ENCODE data around the gene LEKR1.
"Not testable (repeated sequence)": the region's sequence is repeated elsewhere in the genome, so short reads cannot be mapped to it uniquely, and the experiment has no call there.

Gene LEKR1

GRCh38 chr3:156939315-156939714 lies 113.2 kb downstream of the LEKR1 start:
- no peaks in the 10 kb centered on the region for H3K9me3 Mint-ChIP-seq (ENCODE audit: low read depth)
- H3K4me1 Mint-ChIP-seq (ENCODE audit: low read depth) = no peaks in the 10 kb centered on the region
- H3K4me3 Mint-ChIP-seq = no peak overlapping the region
- H3K36me3 Mint-ChIP-seq = no peaks in the 10 kb centered on the region
- H3K27ac Mint-ChIP-seq = no peak overlapping the region
- peaks cover 6% of the 10 kb centered on the region for H3K27me3 Mint-ChIP-seq

DNA sequence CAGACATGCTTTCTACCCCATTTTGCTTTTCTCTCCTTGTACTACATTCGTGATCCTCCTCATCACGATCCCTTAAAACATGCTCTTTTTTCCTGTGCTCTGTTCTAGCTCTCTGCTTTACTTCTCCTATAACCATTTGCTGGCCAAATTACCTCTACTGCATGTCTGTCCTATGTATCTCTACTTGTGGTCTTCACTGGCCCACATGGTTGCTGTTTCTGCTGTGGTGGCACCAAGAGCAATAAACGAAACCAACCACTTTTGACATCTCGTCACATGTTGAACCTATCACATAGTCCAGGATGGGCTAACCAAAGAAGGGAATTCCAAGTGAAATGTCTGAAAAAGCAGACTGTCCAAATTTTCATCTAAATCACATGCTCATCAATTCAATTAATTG lies 115.2 kb downstream of the LEKR1 start:
- Mint-ChIP-seq H3K9me3 (ENCODE audit: low read depth) (no peaks in the 10 kb centered on the region), H3K36me3 (no peaks in the 10 kb centered on the region), H3K27ac (no peak overlapping the region), H3K27me3 (peaks cover 6% of the 10 kb centered on the region), H3K4me3 (no peak overlapping the region), H3K4me1 (ENCODE audit: low read depth) (no peaks in the 10 kb centered on the region)

GRCh38 chr3:156948402-156949210 lies 122.5 kb downstream of the LEKR1 start:
- Mint-ChIP-seq H3K4me3 (no peak overlapping the region), H3K9me3 (ENCODE audit: low read depth) (no peaks in the 10 kb centered on the region), H3K27me3 (no peaks in the 10 kb centered on the region), H3K4me1 (ENCODE audit: low read depth) (no peaks in the 10 kb centered on the region), H3K27ac (no peak overlapping the region), H3K36me3 (no peaks in the 10 kb centered on the region)

DNA sequence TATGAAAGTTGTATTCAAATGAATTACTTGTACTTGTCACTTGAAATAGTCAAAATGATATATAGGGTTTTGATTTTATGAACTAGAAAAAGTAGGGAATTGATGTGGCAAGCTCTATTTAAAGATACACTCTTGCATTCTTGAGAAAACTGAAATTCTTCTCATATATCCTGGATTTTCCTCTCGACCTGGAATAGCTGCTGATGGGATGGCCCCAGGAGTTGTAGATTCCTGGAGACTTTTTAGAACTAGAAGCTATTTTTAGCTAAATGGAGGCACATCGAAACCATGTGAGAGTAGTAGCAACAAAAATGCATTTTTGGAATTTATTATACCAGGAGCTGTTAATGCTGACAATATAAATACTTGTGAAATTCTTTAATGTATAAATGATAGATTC lies 125.9 kb downstream of the LEKR1 start:
- Mint-ChIP-seq H3K36me3 (no peaks in the 10 kb centered on the region), H3K27ac (no peak overlapping the region), H3K4me1 (ENCODE audit: low read depth) (no peaks in the 10 kb centered on the region), H3K4me3 (no peak overlapping the region), H3K27me3 (no peaks in the 10 kb centered on the region), H3K9me3 (ENCODE audit: low read depth) (no peaks in the 10 kb centered on the region)

GRCh38 chr3:156957715-156958114 lies 131.6 kb downstream of the LEKR1 start:
- no peaks in the 10 kb centered on the region for H3K27me3 Mint-ChIP-seq
- no peaks in the 10 kb centered on the region for H3K36me3 Mint-ChIP-seq
- no peak overlapping the region for H3K27ac Mint-ChIP-seq
- no peaks in the 10 kb centered on the region for H3K4me1 Mint-ChIP-seq (ENCODE audit: low read depth)
- no peaks in the 10 kb centered on the region for H3K9me3 Mint-ChIP-seq (ENCODE audit: low read depth)
- H3K4me3 Mint-ChIP-seq = no peak overlapping the region

DNA sequence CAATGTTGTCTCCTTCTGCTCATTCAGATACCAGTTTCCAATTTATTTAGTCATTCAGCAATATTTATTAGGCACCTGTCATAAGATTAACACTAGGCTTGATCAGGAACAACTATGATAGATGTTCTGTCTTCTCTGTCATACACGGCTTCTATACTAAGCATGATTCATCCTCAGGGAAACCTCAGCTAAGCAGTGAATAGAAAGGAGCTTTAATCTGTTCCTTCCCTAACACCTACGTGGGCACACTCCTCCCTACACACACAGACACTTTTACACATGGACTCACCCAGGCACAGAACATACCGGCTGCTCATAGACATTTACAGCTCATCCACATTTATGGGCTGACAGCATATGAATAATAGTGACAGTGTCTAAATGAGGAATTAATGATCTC lies 136.9 kb downstream of the LEKR1 start:
- H3K4me3 Mint-ChIP-seq = no peak overlapping the region
- no peak overlapping the region for H3K27ac Mint-ChIP-seq
- no peaks in the 10 kb centered on the region for H3K36me3 Mint-ChIP-seq
- no peaks in the 10 kb centered on the region for H3K27me3 Mint-ChIP-seq
- H3K9me3 Mint-ChIP-seq (ENCODE audit: low read depth) = no peaks in the 10 kb centered on the region
- H3K4me1 Mint-ChIP-seq (ENCODE audit: low read depth) = no peaks in the 10 kb centered on the region

- H3K36me3 Mint-ChIP-seq = no peaks in the 10 kb centered on the region
- no peaks in the 10 kb centered on the region for H3K9me3 Mint-ChIP-seq (ENCODE audit: low read depth)
- no peaks in the 10 kb centered on the region for H3K4me1 Mint-ChIP-seq (ENCODE audit: low read depth)
- no peak overlapping the region for H3K27ac Mint-ChIP-seq
- H3K4me3 Mint-ChIP-seq = no peak overlapping the region
- H3K27me3 Mint-ChIP-seq = no peaks in the 10 kb centered on the region
Observed at GRCh38 chr3:156964577-156964976, 138.4 kb downstream of the LEKR1 start.

GRCh38 chr3:156966349-156966748 lies 140.2 kb downstream of the LEKR1 start:
- not testable (repeated sequence) for H3K36me3 Mint-ChIP-seq; H3K27ac Mint-ChIP-seq; H3K4me1 Mint-ChIP-seq (ENCODE audit: low read depth); H3K27me3 Mint-ChIP-seq; H3K9me3 Mint-ChIP-seq (ENCODE audit: low read depth); H3K4me3 Mint-ChIP-seq

- Mint-ChIP-seq H3K9me3 (ENCODE audit: low read depth) (no peaks in the 10 kb centered on the region), H3K4me3 (no peak overlapping the region), H3K27ac (no peak overlapping the region), H3K27me3 (no peaks in the 10 kb centered on the region), H3K36me3 (no peaks in the 10 kb centered on the region), H3K4me1 (ENCODE audit: low read depth) (peaks cover 5% of the 10 kb centered on the region)
Observed at GRCh38 chr3:156973954-156974353, 147.8 kb downstream of the LEKR1 start.

GRCh38 chr3:156974931-156975330 lies 148.8 kb downstream of the LEKR1 start:
- Mint-ChIP-seq H3K27me3 (no peaks in the 10 kb centered on the region), H3K36me3 (no peaks in the 10 kb centered on the region), H3K4me1 (ENCODE audit: low read depth) (peaks cover 5% of the 10 kb centered on the region), H3K4me3 (no peak overlapping the region), H3K27ac (no peak overlapping the region), H3K9me3 (ENCODE audit: low read depth) (no peaks in the 10 kb centered on the region)

DNA sequence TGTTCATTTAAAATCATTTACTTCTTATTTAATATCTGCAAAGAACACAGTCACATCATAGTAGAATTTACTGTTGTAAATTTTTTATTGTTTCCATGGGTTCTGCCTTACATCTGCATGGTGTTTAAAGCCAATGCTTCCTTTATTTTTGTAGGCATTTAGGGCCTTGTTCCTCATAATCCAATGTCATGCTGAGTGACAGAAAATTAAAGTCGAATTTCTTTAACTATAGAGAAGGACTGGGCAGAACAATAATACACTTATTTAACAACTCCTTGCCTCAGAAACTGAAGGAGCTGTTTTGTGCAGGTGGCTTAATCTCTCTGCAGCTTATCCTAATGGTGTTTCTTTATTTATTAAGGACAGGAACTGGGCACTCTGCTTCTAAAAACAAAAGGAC lies 149.6 kb downstream of the LEKR1 start:
- Mint-ChIP-seq H3K4me3 (no peak overlapping the region), H3K4me1 (ENCODE audit: low read depth) (peaks cover 5% of the 10 kb centered on the region), H3K36me3 (no peaks in the 10 kb centered on the region), H3K9me3 (ENCODE audit: low read depth) (no peaks in the 10 kb centered on the region), H3K27ac (no peak overlapping the region), H3K27me3 (no peaks in the 10 kb centered on the region)

DNA sequence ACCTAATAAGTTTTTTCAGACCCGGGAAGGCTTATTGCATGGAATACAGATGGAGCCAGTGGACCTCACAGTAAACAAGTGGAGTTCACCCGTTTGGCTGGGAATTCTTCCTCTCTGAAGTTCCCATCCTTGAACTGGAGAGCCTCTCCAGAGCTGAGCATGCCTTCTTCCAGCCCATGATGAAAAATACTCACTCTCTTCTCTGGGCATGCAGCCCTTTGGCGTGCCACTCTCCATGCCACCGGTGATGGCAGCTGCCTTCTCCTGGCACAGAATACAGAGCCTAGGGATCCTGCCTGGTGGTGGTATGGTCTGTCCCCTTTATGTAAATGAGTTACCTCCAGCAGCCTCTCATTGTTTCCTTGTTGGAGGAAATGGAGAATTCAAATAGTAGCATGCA lies 150.8 kb downstream of the LEKR1 start:
- Mint-ChIP-seq H3K27ac (no peak overlapping the region), H3K27me3 (no peaks in the 10 kb centered on the region), H3K36me3 (no peaks in the 10 kb centered on the region), H3K4me3 (no peak overlapping the region), H3K9me3 (ENCODE audit: low read depth) (no peaks in the 10 kb centered on the region), H3K4me1 (ENCODE audit: low read depth) (peaks cover 5% of the 10 kb centered on the region)

DNA sequence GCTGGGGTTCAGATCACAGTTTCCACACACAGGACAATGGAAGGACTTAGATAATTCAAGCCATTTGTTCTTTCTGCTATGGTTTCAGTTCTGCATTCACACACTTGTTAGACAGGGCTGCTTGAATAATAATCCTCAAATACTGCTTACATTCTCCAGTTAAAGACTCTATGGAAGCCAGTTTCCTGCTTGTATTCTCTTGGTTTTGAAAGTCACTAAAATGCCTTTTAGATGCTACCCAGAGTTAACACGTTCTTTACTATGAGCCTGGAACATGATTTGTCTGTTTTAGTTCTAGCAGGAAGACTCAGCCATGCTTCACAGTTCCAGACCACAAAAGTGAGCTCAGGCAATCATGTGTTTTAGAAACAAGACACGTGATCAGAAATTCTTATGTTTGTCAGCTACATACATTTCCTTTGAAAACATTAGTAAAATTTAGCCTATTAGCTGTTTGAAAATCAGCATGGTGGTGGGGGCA lies 152.4 kb downstream of the LEKR1 start:
- H3K4me3 Mint-ChIP-seq = no peak overlapping the region

DNA sequence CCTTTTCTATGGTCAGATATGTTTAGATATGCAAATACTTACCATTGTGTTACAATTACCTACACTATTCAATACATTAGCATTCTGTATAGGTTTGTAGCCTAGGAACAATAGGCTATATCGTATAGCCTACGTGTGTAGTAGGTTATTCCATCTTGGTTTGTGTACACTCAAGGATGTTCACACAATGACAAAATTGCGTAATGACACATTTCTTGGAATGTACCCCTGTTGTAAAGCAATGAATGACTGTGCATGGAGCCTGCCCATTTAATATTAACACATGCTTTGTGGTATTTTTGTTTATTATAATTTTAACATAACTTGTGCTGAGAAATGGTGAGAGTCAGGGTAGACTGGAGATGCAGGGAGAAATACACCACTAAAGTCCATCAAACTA lies 154.9 kb downstream of the LEKR1 start:
- H3K27ac Mint-ChIP-seq = no peak overlapping the region
- H3K36me3 Mint-ChIP-seq = no peaks in the 10 kb centered on the region
- H3K27me3 Mint-ChIP-seq = no peaks in the 10 kb centered on the region
- peaks cover 5% of the 10 kb centered on the region for H3K4me1 Mint-ChIP-seq (ENCODE audit: low read depth)
- no peak overlapping the region for H3K4me3 Mint-ChIP-seq
- no peaks in the 10 kb centered on the region for H3K9me3 Mint-ChIP-seq (ENCODE audit: low read depth)

More for the DNA sequence above, 152.4 kb downstream of the LEKR1 start:
- Mint-ChIP-seq H3K27ac (no peak overlapping the region), H3K4me1 (ENCODE audit: low read depth) (peaks cover 5% of the 10 kb centered on the region), H3K36me3 (no peaks in the 10 kb centered on the region), H3K27me3 (no peaks in the 10 kb centered on the region), H3K9me3 (ENCODE audit: low read depth) (no peaks in the 10 kb centered on the region)

DNA sequence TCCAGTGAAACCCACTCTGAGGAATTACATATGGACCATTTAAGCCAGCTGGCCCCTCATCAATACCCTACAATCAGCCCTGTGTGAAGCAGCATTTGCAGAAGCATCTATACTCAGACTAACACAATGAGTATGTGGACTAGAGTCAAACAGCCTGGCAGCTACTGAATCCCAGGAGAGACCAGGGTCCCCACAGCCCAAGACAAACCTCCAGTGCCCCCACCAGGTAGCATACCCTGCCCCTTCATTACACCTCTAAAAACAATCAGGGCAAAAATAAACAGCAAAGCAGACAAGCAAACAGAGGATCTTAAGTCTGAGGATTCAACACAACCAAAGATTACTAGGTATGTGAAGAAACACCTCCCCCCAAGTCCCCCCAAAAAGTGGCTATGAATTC lies 157.4 kb downstream of the LEKR1 start:
- Mint-ChIP-seq H3K4me1 (ENCODE audit: low read depth) (peaks cover 3% of the 10 kb centered on the region), H3K9me3 (ENCODE audit: low read depth) (no peaks in the 10 kb centered on the region), H3K27ac (no peak overlapping the region), H3K4me3 (no peak overlapping the region), H3K36me3 (no peaks in the 10 kb centered on the region), H3K27me3 (no peaks in the 10 kb centered on the region)

- Mint-ChIP-seq H3K27me3 (no peaks in the 10 kb centered on the region), H3K36me3 (no peaks in the 10 kb centered on the region), H3K4me3 (no peak overlapping the region), H3K4me1 (ENCODE audit: low read depth) (no peaks in the 10 kb centered on the region), H3K27ac (no peak overlapping the region), H3K9me3 (ENCODE audit: low read depth) (no peaks in the 10 kb centered on the region)
Observed at GRCh38 chr3:156985711-156986110, 159.6 kb downstream of the LEKR1 start.

All from activated naive CD8-positive, alpha-beta T cell (primary cell).